Mesothelial cell of epicardium (in vitro differentiated cells): ENCODE data around the gene GPSM1. TPM values are rescaled to one million over a fixed set of nuclear protein-coding genes. Genes with fewer than 3 reads are reported as not detected.

ENCODE experiments used
- DNase-seq, 2 experiments: peaks; one replicate each; pipeline ENCODE4 v3.0.0; 2021; ENCODE audit warnings: low spot score in 2 of 2; ENCODE audit not compliant: unreplicated experiment in 2 of 2
- H3K27ac Mint-ChIP-seq: 2 replicates; pipeline ENCODE4 v1.8.0; 2021; ENCODE audit warnings: mixed read lengths
- H3K27me3 Mint-ChIP-seq: 2 replicates; pipeline ENCODE4 v1.8.0; 2021; ENCODE audit warnings: low read depth, mixed read lengths
- H3K36me3 Mint-ChIP-seq: 2 replicates; pipeline ENCODE4 v1.8.0; 2021; ENCODE audit warnings: mixed read lengths
- H3K4me1 Mint-ChIP-seq: 2 replicates; pipeline ENCODE4 v1.8.0; 2021; ENCODE audit warnings: mixed read lengths
- H3K4me3 Mint-ChIP-seq: 2 replicates; pipeline ENCODE4 v1.8.0; 2021; ENCODE audit warnings: mild to moderate bottlenecking, moderate library complexity, mixed read lengths
- H3K9me3 Mint-ChIP-seq: 2 replicates; pipeline ENCODE4 v1.8.0; 2021; ENCODE audit warnings: mixed read lengths
- CTCF ChIP-seq: fragments of 200-600 bp; sonication (generic); IDR thresholded peaks from one replicate; pipeline ENCODE4 v1.5.0; 2021; ENCODE audit warnings: antibody characterized with exemption; ENCODE audit not compliant: unreplicated experiment
- total RNA-seq: library from RNA; stranded (reverse); gene quantifications from 3 replicates; pipeline ENCODE4 v1.2.1, GENCODE V29; 2021

The GPSM1 gene
- total RNA-seq, 1 donor from 2014 or later: 102 TPM

GRCh38 chr9:136379401-136379800 is 52.1 kb downstream of the GPSM1 start:
- DNase-seq: no peak
- Mint-ChIP-seq H3K27ac (no peak overlapping the region), H3K4me1 (no peaks in the 10 kb centered on the region), H3K4me3 (no peak overlapping the region), H3K9me3 (no peaks in the 10 kb centered on the region), H3K36me3 (peaks cover 3% of the 10 kb centered on the region), H3K27me3 (no peaks in the 10 kb centered on the region)
- TF ChIP-seq CTCF: no peak

DNA sequence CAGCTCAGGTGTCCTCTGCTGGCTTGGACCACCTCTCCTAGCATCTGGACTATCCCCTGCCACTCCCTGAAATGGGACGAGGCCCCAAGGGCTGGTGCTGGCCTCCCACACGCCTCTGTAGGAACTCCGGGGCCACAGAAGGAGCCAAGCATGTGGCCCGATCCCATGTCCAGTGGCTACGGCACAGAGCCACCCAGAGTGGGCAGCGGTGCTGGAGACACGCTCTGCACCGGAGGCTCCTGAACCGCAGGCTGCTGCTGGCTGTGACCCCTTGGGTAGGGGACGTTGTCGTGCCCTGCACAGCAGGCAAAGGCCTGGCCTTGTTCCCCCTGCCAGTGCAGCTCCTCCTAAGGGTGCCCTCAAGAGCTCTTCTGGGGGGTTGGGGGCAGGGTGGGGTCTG is 52.6 kb downstream of the GPSM1 start:
- Mint-ChIP-seq H3K27me3 (no peaks in the 10 kb centered on the region), H3K36me3 (peaks cover 8% of the 10 kb centered on the region), H3K9me3 (no peaks in the 10 kb centered on the region), H3K4me3 (no peak overlapping the region), H3K27ac (no peak overlapping the region), H3K4me1 (no peaks in the 10 kb centered on the region)
- no peak for TF ChIP-seq CTCF
- no peak for DNase-seq

GRCh38 chr9:136380381-136380780 is 53.0 kb downstream of the GPSM1 start:
- Mint-ChIP-seq H3K4me3 (no peak overlapping the region), H3K36me3 (peaks cover 13% of the 10 kb centered on the region), H3K27ac (no peak overlapping the region), H3K27me3 (no peaks in the 10 kb centered on the region), H3K9me3 (no peaks in the 10 kb centered on the region), H3K4me1 (no peaks in the 10 kb centered on the region)
- DNase-seq: no peak
- TF ChIP-seq CTCF: no peak

GRCh38 chr9:136381311-136381710 is 54.0 kb downstream of the GPSM1 start:
- no peak for TF ChIP-seq CTCF
- Mint-ChIP-seq H3K4me3 (no peak overlapping the region), H3K9me3 (no peaks in the 10 kb centered on the region), H3K4me1 (no peaks in the 10 kb centered on the region), H3K36me3 (peaks cover 20% of the 10 kb centered on the region), H3K27me3 (no peaks in the 10 kb centered on the region), H3K27ac (no peak overlapping the region)
- no peak for DNase-seq

DNA sequence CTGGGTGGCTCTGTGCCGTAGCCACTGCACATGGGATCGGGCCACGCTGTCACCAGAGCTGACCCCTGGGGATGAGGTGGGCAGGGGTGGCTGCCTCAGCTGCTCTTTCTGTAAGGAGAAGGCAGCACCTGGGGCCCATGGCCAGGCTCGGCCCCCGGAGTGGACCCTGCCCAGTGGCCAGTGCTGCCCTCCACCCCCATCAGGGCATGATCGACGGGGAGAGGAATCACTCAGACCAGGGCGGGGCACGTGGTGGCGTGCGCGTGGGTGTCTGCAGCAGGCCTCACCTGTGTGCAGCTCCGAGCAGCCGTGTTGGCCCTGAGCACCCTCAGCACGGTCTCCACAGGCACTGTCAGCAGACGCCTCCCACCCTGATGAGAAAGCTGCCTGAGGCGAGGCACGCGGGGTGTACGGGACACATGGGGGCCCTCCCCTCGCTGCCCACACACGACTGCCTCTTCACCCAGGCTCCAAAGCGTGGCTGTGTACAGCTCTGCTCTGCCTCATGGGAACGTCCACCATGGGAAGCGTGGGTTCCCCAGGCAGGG is 54.7 kb downstream of the GPSM1 start:
- no peaks in the 10 kb centered on the region for H3K9me3 Mint-ChIP-seq

More for the DNA sequence above, 54.7 kb downstream of the GPSM1 start:
- Mint-ChIP-seq H3K27me3 (no peaks in the 10 kb centered on the region), H3K4me3 (no peak overlapping the region), H3K4me1 (no peaks in the 10 kb centered on the region), H3K27ac (no peak overlapping the region), H3K36me3 (peaks cover 20% of the 10 kb centered on the region)
- DNase-seq: no peak
- no peak for TF ChIP-seq CTCF
